Limb (tissue), 2 donors: Measurements from ENCODE around the gene MCUR1.
"Not testable (repeated sequence)": the region's sequence is repeated elsewhere in the genome, so short reads cannot be mapped to it uniquely, and the experiment has no call there.

Experiments used
- DNase-seq, 2 donors: peaks; one replicate each; pipeline ENCODE4 v3.0.0-alpha.2; 2016; ENCODE audit errors: extremely low spot score in 2 of 2

MCUR1 gene

GRCh38 chr6:13829419-13829818 lies 15.1 kb upstream of the MCUR1 start:
- DNase-seq, result not testable (repeated sequence)

- not testable (repeated sequence) for DNase-seq
Observed at GRCh38 chr6:13828656-13829301, 14.4 kb upstream of the MCUR1 start.

GRCh38 chr6:13827032-13827431 lies 12.7 kb upstream of the MCUR1 start:
- no peak for DNase-seq

GRCh38 chr6:13825871-13826270 lies 11.5 kb upstream of the MCUR1 start:
- no peak for DNase-seq

GRCh38 chr6:13818341-13818740 lies 4.0 kb upstream of the MCUR1 start:
- DNase-seq, result no peak

- no peak for DNase-seq
Observed at GRCh38 chr6:13814938-13815575, 700 bp upstream of the MCUR1 start.

- DNase-seq, result peak; percentile 68 to 84
Observed at GRCh38 chr6:13813621-13814175, 659 bp downstream of the MCUR1 start.

GRCh38 chr6:13813026-13813425 lies 1.3 kb downstream of the MCUR1 start:
- DNase-seq, result no peak

- DNase-seq, result no peak
Observed at GRCh38 chr6:13812359-13812642, 2.1 kb downstream of the MCUR1 start.

GRCh38 chr6:13811627-13812358 lies 2.6 kb downstream of the MCUR1 start:
- no peak for DNase-seq

GRCh38 chr6:13810688-13811446 lies 3.5 kb downstream of the MCUR1 start:
- no peak for DNase-seq

- no peak for DNase-seq
Observed at GRCh38 chr6:13808801-13809200, 5.6 kb downstream of the MCUR1 start.

- DNase-seq, result no peak
Observed at GRCh38 chr6:13807696-13808095, 6.7 kb downstream of the MCUR1 start.

GRCh38 chr6:13803581-13803980 lies 10.8 kb downstream of the MCUR1 start:
- no peak for DNase-seq

- DNase-seq, result no peak
Observed at GRCh38 chr6:13800615-13801014, 13.7 kb downstream of the MCUR1 start.

GRCh38 chr6:13796781-13797180 lies 17.6 kb downstream of the MCUR1 start:
- no peak for DNase-seq

GRCh38 chr6:13795041-13795750 lies 19.2 kb downstream of the MCUR1 start:
- DNase-seq, result peak; percentile 83 to 88

GRCh38 chr6:13794184-13794583 lies 20.2 kb downstream of the MCUR1 start:
- no peak for DNase-seq

- DNase-seq, result no peak
Observed at GRCh38 chr6:13789746-13790145, 24.6 kb downstream of the MCUR1 start.

GRCh38 chr6:13788820-13789219 lies 25.5 kb downstream of the MCUR1 start:
- DNase-seq, result no peak

- peak; percentile 40 to 82 for DNase-seq
Observed at GRCh38 chr6:13787137-13787536, 27.2 kb downstream of the MCUR1 start.
